GM18951 (cell line): ENCODE results near the gene ZNF460.

Experiments used
- POLR2A ChIP-seq: IDR thresholded peaks from 4 replicates; pipeline ENCODE4 v1.6.1; 2011; ENCODE audit warnings: mild to moderate bottlenecking; ENCODE audit not compliant: insufficient read length, insufficient read depth; ENCODE audit errors: extremely low read depth
- in situ Hi-C: fragments of 300-500 bp; cut with MboI; formaldehyde crosslinking; loops from one replicate; pipeline ENCODE4 v1.12.0; 2022; ENCODE audit warnings: low sequenced_read_pairs, mixed read lengths, inconsistent platforms; ENCODE audit not compliant: unreplicated experiment

Gene ZNF460

DNA sequence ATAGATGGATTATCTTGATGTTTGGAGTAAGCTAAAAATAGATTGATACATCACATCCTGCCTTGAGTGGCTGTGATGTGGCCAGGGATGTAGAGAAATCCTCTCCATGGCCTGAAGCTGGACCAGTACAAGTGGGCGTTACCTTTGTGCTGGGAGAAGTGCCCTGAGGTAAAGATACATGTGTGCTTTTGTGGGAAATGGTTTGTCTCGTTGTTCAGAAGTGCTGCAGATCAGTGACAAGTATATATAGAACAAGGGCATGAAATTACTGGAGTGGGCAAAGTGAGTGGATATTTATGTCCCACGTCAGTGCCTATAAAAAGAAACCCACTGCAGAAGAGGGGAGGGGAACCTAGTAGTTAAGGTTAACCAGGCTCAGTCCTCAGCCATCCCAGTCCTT is 58.6 kb downstream of the ZNF460 start:
- TF ChIP-seq POLR2A = no peak
- in situ Hi-C loops = no loop called here

DNA sequence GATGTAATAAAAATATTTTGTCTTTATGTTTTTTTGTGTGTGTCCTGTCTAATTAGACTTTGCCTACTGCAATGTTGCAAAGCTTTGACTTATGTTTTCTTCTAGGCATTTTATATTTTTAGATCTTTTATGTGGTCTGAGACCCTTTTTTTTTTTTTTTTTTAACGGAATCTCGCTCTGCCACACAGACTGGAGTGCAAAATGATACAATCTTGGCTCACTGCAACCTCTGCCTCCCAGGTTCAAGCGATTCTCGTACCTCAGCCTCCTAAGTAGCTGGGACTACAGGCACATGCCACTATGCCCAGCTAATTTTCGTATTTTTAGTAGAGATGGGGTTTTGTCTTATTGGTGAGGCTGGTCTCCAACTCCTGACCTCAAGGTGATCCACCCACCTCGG is 62.3 kb downstream of the ZNF460 start:
- TF ChIP-seq POLR2A = no peak
- in situ Hi-C loops = no loop called here
